ENCODE measurements around the gene HNRNPA3.

The HNRNPA3 gene

DNA sequence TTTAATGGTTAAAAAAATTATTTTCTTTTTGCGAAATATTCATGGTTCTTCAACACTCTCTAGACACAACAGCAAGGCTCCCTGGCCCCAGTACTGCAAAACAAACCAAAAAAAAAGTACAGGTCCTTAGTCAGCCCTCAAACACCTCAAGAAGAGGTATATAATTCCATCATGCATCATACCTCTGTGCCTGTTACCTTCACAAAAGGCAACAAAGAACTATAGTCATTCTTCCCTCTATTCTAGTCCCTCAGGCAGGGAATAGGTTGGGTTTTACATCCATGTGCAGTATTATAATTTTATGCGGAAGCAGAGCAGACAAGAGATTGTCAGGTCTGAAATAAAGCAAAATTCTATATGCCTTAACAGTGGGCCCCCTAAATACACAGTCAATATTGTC lies 43.4 kb downstream of the HNRNPA3 start:
- peaks cover 54% of the 10 kb centered on the region for H3K36me3 ChIP-seq (ENCODE audit: insufficient read depth, low read length)
- H4K20me1 ChIP-seq (ENCODE audit: insufficient read depth, low read length): peaks cover 92% of the 10 kb centered on the region

GRCh38 chr2:177256695-177257094 lies 44.1 kb downstream of the HNRNPA3 start:
- Histone ChIP-seq H3K79me2 (ENCODE audit: insufficient read depth, low read length) (peaks cover 100% of the 10 kb centered on the region), H3K4me1 (ENCODE audit: insufficient read depth, low read length) (peaks cover 44% of the 10 kb centered on the region), H3K27ac (ENCODE audit: low read length) (peak overlapping the region; percentile 29; the same call in 1 of the 2 replicates), H3K9me3 (ENCODE audit: insufficient read depth, low read length, severe bottlenecking) (no peaks in the 10 kb centered on the region), H4K20me1 (ENCODE audit: insufficient read depth, low read length) (peaks cover 94% of the 10 kb centered on the region), H3K27me3 (ENCODE audit: insufficient read depth, low read length, poor library complexity) (no peaks in the 10 kb centered on the region), H3K9ac (ENCODE audit: low read depth, low read length) (no peak overlapping the region), H3K4me2 (ENCODE audit: insufficient read depth, low read length) (peak overlapping the region; percentile 17; the same call in 1 of the 2 replicates), H3K36me3 (ENCODE audit: insufficient read depth, low read length) (peaks cover 48% of the 10 kb centered on the region), H2AFZ (ENCODE audit: low read depth, low read length) (no peak overlapping the region), H3K4me3 (ENCODE audit: low read depth in 1 of 2, low read length in 2 of 2) (no peak overlapping the region)
- TF ChIP-seq CTCF (IDR thresholded peaks at IDR 0.05; ENCODE audit: borderline replicate concordance, extremely low read depth, low read length, poor library complexity, severe bottlenecking) (no peak), EZH2 (IDR thresholded peaks at IDR 0.05; ENCODE audit: borderline replicate concordance, low read depth, low read length, severe bottlenecking) (no peak)
- ATAC-seq (ENCODE audit: insufficient read depth, low read depth): 0 out of 3 replicates have a peak, but pooled peaks have one; percentile 15
- no peak for DNase-seq

More for the DNA sequence above, 43.4 kb downstream of the HNRNPA3 start:
- TF ChIP-seq EZH2 (IDR thresholded peaks at IDR 0.05; ENCODE audit: borderline replicate concordance, low read depth, low read length, severe bottlenecking) (no peak), CTCF (IDR thresholded peaks at IDR 0.05; ENCODE audit: borderline replicate concordance, extremely low read depth, low read length, poor library complexity, severe bottlenecking) (no peak)
- peaks cover 99% of the 10 kb centered on the region for H3K79me2 ChIP-seq (ENCODE audit: insufficient read depth, low read length)
- H3K9me3 ChIP-seq (ENCODE audit: insufficient read depth, low read length, severe bottlenecking): no peaks in the 10 kb centered on the region
- no peak overlapping the region for H2AFZ ChIP-seq (ENCODE audit: low read depth, low read length)
- H3K4me3 ChIP-seq (ENCODE audit: low read depth in 1 of 2, low read length in 2 of 2): no peak overlapping the region
- no peak overlapping the region for H3K9ac ChIP-seq (ENCODE audit: low read depth, low read length)
- ATAC-seq (ENCODE audit: insufficient read depth, low read depth) (no peak), DNase-seq (no peak)
- H3K27ac ChIP-seq (ENCODE audit: low read length): no peak overlapping the region
- H3K4me2 ChIP-seq (ENCODE audit: insufficient read depth, low read length): no peak overlapping the region
- no peaks in the 10 kb centered on the region for H3K27me3 ChIP-seq (ENCODE audit: insufficient read depth, low read length, poor library complexity)
- H3K4me1 ChIP-seq (ENCODE audit: insufficient read depth, low read length): peaks cover 37% of the 10 kb centered on the region

- H2AFZ ChIP-seq (ENCODE audit: low read depth, low read length): no peak overlapping the region
- H3K79me2 ChIP-seq (ENCODE audit: insufficient read depth, low read length): peaks cover 100% of the 10 kb centered on the region
- peaks cover 94% of the 10 kb centered on the region for H4K20me1 ChIP-seq (ENCODE audit: insufficient read depth, low read length)
- H3K36me3 ChIP-seq (ENCODE audit: insufficient read depth, low read length): peaks cover 48% of the 10 kb centered on the region
- 0 out of 2 replicates have a peak overlapping the region, but pooled peaks have one; percentile 5 for H3K4me2 ChIP-seq (ENCODE audit: insufficient read depth, low read length)
- H3K4me3 ChIP-seq (ENCODE audit: low read depth in 1 of 2, low read length in 2 of 2): no peak overlapping the region
- DNase-seq (no peak), ATAC-seq (ENCODE audit: insufficient read depth, low read depth) (no peak)
- peaks cover 51% of the 10 kb centered on the region for H3K4me1 ChIP-seq (ENCODE audit: insufficient read depth, low read length)
- H3K27me3 ChIP-seq (ENCODE audit: insufficient read depth, low read length, poor library complexity): no peaks in the 10 kb centered on the region
- H3K9ac ChIP-seq (ENCODE audit: low read depth, low read length): no peak overlapping the region
- H3K9me3 ChIP-seq (ENCODE audit: insufficient read depth, low read length, severe bottlenecking): no peaks in the 10 kb centered on the region
- H3K27ac ChIP-seq (ENCODE audit: low read length): no peak overlapping the region
- TF ChIP-seq CTCF (IDR thresholded peaks at IDR 0.05; ENCODE audit: borderline replicate concordance, extremely low read depth, low read length, poor library complexity, severe bottlenecking): no peak
- TF ChIP-seq EZH2 (IDR thresholded peaks at IDR 0.05; ENCODE audit: borderline replicate concordance, low read depth, low read length, severe bottlenecking): no peak
Observed at GRCh38 chr2:177257471-177257870, 44.9 kb downstream of the HNRNPA3 start.

All from DND-41 (cell line).